T-helper 1 cell treated with Interleukin-12 subunit alpha and Interleukin-12 subunit beta and Interleukin-4 antibody, amounts not matched to agents 30 ng/mL and 1 ng/mL, for 36 hours (primary cell): ENCODE results near the gene JAG2. TPM values are rescaled to one million over a fixed set of nuclear protein-coding genes. Genes with fewer than 3 reads are reported as not detected.

Experiments used
- intact Hi-C: fragments of 100-400 bp; cut with micrococcal nuclease; formaldehyde crosslinking; loops from one replicate; pipeline ENCODE4 v1.15.1; 2024
- total RNA-seq: library from RNA; stranded (reverse); gene quantifications from 2 replicates; pipeline ENCODE4 v1.2.3, GENCODE V29; 2022

Gene JAG2
- total RNA-seq, 1 donor from 2014 or later: 7.2 TPM

DNA sequence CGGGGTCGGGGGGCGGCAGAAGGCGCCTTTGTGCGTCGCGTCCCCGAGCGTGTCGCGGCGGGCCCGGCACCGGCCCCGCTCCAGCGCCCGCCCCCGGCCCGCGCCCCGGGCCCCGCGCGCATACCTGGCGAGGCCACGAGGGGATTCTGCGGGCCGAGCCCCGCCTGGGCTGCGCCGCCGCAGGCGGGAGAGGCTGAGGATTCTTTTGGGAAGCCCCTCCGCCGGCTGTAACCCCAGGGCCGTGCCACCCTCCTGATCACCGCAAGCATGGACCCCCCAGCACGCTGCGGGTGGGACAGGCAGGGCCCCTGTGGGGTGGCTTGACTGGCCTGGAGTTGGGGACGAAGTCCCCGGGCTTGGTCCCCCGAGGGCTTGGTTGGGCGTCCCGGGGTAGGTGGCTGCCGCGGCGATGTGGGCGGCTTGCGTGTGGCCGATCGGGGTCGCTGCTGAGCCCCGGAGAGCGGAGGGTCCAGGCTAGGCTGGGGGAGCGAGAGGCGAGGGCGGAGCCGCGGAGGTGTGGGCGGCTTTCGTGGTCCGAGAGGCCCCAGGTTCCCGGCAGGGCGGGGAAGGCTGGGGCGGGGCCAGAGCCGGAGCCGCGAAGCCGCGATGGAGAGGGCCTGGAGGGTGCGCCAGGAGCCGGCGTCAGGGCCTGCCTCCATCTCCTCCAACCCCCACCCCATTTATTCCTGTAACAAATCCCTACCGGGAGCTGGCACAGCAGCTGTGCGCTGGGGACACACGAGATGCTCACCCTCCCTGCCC, 75.0 kb downstream of the JAG2 start:
- intact Hi-C loops: loop anchor here (5.0 kb wide), 2 partner anchors 104 to 434 kb away; partner anchors contain the start of gene TMEM121

DNA sequence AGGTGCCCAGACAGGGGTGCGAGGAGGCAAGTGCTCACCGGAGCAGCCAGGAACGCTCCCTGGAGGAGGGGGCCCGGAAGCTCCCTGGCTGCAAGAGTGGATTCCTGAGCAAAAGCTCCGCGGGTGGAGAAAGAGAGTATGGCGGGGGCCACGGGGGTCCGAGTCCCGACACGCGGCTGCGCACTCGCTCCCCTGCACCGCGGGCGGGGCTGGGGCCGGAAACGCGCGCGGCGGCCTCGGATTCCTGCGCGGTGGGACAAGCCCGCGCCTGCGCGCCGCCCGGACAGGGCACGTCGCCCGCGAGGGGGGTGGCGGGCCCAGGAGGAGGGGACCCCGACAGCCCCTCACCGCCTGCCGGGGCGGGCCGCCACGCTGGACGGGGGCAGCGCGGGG, 75.5 kb downstream of the JAG2 start:
- intact Hi-C loops: loop anchor here (5.0 kb wide), 2 partner anchors 104 to 434 kb away; partner anchors contain the start of gene TMEM121

DNA sequence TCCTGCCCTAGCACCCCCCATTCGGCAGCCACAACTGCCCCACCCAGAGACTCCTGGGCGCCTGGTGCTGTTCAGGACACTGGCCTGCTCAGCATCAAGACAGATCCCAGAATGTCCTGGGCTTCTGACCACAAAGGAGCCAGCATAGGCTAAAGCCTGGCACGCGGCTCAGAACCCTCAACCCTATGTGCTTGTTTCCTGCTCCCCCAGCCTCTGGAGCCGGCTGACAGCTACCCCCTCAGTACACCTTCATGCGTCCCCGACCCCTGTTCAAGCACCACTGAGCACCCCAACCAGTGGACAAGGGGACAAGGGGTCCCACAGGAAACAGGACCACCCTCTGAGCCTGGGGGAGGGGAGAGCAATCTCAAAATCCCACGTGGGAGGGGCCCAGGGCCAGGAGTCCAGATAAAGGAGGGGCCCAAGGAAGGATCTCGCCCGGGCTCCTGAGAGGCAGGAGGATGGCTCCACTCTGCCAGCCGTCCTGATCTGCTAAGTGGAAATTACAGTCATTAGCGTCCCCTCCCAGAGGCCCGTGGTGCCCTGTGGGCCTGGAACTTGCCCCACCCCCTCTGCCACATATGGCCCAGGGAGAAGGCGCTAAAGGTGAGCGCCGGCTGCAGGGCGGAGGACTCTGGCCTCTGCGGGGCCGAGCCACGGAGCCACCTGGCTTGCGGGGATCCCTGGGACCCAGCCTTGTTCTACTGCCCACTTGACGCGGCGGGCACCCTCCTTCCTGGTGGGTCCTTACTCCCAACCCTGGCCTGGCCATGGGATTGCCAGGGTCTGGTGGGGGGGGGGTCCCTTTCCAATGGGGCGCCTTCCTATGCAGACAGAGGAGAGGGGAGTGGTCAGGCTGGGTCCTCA, 76.2 kb downstream of the JAG2 start:
- intact Hi-C loops: loop anchor here (5.0 kb wide), 2 partner anchors 105 to 435 kb away; partner anchors contain the start of gene TMEM121

DNA sequence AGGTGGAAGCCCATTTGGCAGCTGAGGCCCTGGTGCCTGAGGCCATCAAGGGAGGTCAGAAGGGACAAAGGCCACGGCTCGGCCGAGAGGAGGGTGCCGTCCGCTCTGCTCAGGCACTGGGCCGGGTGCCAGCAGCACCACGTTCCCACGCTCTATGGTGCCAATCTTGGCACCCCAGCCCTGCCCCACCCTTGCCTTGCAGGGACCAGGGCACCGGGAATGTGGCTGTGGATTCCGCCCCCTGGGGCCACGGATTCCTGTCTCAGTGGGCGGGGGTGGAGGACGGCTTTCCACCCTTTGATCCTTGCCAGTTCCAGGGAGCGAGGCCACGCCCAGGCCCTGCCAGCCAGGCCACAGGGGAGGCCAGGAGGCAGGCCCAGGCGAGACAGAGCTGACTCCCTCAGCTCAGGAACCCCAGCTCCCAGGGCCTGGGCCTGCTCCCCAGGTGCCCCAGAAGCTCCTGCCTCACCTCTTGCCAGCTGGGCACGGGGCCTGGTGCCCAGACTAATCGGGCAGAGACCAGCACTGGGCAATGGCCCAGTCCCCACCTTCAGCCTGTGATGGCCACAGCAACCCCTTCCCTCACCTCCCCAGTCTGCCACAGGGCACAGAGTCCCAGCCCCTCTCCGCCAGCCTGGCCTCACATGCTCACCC, 76.9 kb downstream of the JAG2 start:
- intact Hi-C loops: loop anchor here (5.0 kb wide), 2 partner anchors 106 to 436 kb away; partner anchors contain the start of gene TMEM121

DNA sequence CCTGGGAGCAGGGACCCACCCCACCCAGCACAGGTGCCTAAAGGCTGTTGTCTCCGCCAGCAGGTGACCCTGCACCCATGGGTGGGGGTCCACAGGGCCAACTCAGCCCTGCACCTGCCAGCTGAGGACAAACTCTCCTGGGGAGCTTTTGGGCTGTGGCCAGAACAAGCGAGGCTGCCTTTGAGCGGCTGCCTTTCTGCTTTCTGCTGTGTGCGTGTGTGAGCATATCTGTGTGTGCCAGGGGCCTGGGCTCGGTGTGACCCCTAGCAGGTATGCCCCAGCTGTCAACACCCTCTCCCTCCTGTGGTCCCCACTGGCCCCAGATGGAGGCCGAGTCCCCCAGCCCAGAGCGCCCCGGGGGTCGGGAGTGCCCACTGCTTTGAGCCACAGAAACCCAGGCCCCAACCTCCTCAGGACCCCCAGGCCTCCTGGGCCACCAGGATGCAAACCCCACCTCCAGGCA, 77.5 kb downstream of the JAG2 start:
- intact Hi-C loops: loop anchor here (5.0 kb wide), 2 partner anchors 106 to 436 kb away; partner anchors contain the start of gene TMEM121

Other genes with a start within 250 kb of the JAG2 start
- gene PLD4, start 243.9 kb downstream of the JAG2 start, total RNA-seq: 0.10 and 0.20 TPM in 2 replicates
- gene AHNAK2, start 190.4 kb downstream of the JAG2 start, total RNA-seq: 0.07 TPM in 2 replicates
- 0.63 and 0.69 TPM in 2 replicates for gene CLBA1, start 183.0 kb downstream of the JAG2 start, total RNA-seq
- gene CDCA4, start 147.7 kb downstream of the JAG2 start, total RNA-seq: 47.4 and 54.3 TPM in 2 replicates
- 48.6 and 48.8 TPM in 2 replicates for gene GPR132, start 103.3 kb downstream of the JAG2 start, total RNA-seq
- gene NUDT14, start 12.5 kb upstream of the JAG2 start, total RNA-seq: 34.0 and 35.8 TPM in 2 replicates
- 39.7 and 39.9 TPM in 2 replicates for gene BTBD6, start 79.8 kb upstream of the JAG2 start, total RNA-seq
- 49.4 and 50.6 TPM in 2 replicates for gene BRF1, start 132.2 kb upstream of the JAG2 start, total RNA-seq
- 33.3 and 35.8 TPM in 2 replicates for gene PACS2, start 146.0 kb upstream of the JAG2 start, total RNA-seq
- gene TEX22, start 229.8 kb upstream of the JAG2 start, total RNA-seq: 4.3 and 4.5 TPM in 2 replicates